NCI-H446 treated with DMSO at 0.1 percent for 48 hours (cell line): ENCODE measurements around the gene FRMD8.

Experiments used
- DNase-seq: peaks from one replicate; lab custom pipeline; 2025; lab: John Stamatoyannopoulos, UW

FRMD8 gene

DNA sequence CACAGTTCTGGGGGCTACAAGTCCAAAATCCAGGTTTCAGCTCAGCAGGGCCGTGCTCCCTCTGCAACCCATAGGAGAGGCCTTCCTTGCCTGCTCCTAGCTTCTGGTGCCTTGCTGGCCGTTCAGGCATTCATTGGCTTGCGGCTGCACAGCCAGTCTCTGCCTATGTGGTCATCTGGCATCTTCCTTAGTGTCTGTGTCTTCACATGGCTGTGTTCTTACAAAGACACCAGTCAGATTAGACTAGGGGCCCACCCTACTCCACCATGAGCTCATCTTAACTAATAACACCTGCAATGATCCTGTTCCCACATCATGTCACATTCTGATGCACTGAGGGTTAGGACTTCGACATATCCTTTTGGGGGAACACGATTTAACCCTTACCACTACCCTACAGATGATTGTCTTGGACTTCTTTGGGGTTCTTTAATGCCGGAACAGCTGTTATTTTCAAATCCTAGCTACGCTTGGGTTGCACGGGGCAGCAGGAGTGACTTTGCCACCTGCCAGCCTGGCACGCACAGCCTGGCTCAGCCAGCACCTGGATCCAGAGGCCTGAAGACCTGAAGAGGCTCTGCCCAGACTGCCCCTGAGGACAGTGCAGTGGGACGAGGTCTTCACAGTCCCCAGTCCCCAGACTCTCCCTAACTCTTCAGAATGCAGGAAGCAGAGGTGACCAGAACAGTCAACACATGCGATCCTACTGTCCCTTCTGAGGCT lies 28.5 kb downstream of the FRMD8 start:
- DNase-seq, result no peak

DNA sequence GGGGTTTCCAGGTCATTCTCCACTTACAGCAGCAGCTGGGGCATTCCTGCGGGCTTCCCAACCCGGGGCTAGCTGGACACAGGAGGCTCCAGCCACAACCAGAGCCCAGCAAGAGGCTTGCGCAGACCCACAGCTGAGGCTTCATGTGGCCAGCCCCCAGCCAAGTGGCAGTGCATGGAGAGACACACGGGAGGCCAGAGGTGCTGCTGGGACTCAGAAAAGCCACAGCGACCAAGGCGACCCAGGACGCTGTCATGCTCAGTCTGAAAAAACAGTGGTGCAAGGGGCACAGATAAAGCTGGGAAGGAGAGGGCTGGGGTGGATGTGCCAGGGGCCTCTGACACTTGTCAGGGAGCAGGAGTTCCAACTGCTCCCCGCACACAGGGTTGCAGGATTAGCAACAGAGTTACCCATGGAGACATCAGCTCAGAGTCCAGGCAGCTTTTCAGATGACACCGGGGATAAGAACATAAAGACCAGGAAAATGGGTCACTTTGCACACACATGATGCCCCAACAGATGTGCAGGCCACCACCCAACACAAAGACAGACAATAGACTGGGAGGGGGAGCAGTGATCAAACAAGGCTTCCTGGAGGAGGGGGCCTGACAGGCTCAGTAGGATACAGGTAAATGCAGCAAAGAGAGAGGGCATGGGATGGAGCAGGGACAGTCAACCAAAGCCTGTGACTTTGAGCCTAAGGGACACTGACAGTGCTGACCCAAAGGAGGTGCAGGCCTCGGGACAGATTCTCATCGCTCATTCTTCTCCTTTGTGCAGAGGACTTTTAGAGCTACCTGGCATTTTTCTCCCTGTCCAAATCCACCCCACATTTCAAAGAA lies 29.3 kb downstream of the FRMD8 start:
- DNase-seq, result no peak

DNA sequence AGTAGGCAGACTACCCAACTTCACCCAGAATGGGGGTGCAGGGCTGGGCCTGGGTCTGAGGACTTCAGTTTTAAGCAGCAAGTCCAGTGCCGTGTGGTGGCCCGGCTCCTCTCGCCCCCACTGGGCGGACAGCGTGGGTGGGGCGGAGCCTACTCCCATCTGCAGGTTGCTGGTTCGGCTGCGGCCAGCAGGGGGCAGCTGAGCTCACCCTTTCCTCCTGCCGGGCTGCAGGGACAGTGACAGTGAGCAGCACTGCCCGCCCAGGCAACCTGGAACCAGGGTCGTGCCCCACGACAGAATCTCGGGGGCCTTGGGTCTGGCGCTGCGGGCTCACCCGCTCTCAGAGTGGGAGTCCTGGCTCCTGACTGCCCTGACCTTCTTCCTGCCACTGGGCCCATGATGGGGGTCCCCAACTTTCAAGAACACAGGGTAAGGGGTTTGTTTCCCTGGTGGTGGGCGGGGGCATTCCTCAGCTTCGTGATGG lies 29.9 kb downstream of the FRMD8 start:
- DNase-seq, result peak; percentile 63

DNA sequence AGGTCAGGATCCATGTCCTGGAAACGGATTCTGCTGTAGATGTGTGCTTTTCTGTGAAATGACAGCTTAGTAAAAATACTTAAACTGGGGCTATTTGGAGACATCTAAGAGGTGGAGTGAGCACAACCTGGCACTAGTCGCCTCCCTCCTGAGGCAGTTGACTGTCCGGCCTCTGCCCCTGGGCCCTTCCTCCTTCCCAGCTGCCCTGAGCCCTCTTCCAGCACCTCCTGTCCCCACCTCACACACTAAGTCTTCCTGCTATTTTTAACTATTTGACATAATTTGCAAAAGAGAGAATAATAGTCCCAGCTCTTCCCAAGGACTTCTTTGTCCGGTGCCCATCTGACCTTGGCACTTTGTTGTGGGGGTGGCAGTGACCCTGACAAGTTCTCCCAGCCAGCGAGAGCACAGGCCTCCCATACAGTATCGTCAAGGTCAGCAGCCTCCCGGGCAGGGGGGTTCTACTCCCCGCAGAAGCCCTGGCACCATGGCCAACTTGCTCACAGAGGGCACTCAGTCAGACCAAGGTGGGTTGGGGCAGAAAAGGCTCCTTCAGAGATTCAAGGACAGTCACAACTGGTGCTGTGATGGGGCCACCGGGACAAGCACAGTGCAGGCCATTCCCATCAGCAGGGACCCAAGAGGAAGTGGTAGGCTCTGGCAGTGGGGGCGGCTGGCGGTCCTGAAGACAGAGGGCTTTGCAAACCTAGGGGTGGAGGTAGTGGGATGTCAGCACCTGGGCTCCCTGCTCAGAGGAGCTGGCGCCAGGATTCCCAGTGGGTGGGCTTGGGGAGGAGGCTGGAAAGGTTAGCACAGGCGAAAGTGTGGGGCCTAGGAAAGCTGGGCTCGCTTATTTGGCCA lies 30.6 kb downstream of the FRMD8 start:
- DNase-seq, result no peak

DNA sequence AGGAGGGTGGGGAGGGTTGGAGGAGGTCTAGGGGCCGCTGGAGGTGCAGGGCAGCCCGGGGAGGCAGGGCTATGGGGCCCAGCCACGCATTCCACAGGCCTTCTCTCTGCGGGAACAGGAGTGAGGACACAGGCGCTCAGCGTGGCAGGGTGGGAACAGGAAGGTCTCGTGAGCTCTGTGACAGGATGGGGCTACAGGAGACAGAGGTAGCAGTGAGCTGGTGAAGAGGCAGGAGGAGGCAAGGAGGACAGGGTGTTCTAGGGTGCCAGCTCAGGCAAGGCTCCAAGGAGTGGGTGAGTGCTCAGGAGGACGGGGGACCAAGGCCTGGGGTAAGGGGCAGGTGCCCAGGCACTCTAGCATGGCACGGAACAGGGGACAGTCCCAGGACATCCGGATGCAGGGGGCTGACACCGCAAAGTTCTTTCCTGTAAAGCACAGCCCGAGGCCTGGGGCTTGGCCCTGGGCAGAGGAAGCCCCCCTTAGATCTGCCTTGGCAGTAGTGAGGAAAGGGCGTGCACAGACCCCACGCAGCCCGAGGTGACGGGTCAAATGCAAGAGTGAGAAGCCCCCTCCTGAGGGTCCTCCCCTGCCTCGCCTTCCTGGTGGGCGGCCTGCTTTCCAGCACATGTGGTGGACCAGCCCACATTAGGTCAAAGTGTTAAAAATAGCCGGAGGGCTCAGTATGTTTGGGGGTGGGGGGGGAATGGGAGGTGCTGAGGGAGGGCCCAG lies 31.4 kb downstream of the FRMD8 start:
- DNase-seq, result no peak

DNA sequence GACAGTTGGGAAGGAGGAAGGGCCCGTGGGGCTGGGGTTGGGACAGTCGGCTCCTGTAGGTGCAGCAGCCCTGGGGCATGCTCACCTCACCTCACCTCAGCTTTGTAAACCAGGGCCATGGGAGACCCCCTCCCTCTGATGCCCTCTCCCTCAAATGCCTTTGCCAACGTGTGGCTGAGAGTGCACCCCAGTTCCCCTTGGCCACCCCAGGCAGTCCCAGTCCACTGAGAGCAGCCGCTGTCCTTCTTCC lies 31.9 kb downstream of the FRMD8 start:
- no peak for DNase-seq

DNA sequence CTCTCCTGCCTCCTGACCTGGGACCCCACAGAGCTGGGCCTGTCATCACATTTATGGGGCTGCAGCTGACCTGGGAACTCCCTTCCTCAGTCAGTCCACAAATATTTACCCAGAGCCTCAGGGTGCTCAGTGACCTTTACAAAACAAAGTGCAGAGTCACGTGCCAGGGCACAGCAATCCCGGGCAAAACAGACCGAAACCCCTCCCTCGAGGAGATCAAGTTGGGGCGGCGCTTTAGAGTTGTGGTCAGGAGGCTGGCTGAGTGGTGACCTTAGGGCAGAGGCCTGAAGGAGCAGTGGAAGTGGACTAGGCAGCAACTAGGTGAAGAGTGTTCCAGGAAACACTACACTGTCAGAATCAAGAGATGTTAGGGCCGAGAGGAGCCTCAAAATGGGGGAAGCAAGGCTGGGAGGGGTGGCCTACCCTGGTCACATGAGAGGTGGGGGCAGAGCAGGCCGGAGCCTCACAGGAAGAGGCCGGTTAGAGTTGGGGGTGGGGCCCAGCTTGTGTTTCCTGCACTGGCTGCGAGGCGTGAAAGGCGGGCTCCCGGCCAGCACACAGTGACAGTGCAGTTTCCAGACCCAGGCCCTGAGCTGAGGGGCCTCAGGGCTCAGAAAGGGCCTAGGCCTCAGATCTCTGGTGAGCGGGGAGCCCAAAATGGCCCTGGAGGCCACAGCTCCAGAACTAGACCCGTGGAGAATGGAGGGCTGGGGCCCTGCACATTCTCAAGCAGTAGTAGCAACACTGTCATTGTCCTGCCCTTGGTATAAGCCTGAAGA lies 32.4 kb downstream of the FRMD8 start:
- DNase-seq, result peak; percentile 90

DNA sequence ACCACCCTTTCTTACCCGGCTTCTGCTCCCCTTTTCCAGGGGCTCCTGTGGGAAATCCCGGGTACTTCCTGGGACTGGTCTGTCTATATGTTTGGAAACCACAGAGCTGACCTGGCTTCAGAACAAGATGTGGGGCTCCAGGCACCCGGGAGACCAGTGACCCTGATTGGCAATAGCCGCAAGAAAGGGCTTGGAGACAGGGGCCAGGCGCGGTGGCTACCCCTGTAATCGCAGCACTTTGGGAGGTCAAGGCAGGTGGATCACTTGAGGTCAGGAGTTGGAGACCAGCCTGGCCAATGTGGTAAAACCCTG lies 33.0 kb downstream of the FRMD8 start:
- DNase-seq, result no peak

DNA sequence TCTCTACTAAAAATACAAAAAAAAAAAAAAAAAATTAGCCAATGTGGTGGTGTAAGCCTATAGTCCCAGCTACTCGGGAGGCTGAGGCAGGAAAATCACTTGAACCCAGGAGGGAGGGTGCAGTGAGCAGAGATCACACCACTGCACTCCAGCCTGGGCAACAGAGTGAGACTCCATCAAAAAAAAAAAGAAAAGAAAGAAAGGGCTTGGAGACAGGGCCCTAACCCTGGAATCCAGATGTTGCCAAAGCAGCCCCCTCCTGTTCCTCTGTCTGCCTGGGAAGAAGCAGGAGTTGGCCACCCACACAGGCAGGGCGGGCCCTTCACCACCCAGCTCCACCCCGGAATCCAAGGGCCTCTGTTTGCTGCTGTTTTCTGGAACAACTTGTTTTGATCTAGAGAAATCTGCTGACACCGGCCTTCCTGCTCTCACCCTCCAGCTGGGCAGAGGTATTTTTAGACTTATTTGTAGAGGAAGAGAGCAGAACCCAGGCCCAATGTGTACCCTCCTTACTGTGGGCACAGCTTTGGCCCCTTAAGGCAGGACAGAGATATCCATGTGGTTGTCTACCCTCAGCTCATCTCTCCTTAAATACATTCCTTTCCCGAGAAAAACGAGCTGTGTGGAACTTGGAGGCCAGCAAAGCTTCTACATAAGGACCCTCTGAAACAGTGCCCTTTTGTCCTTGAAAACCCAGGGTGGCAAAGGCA lies 33.5 kb downstream of the FRMD8 start:
- peak; percentile 75 for DNase-seq

DNA sequence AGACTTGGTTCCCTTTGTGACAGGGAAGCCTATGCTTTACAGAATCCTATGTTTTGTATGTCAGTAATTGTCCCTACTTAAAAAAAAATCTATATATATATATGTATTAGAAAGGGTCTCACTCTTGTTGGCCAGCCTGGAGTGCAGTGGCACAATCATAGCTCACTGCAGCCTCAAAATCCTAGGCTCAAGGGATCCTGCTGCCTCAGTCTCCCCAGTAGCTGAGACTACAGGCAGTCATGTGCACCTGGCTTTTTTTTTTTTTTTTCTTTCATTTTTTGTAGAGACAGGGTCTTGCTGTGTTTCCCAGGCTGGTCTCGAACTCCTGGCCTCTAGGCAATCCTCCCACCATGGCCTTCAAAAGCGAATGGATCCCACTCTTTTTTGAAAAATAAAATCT lies 34.1 kb downstream of the FRMD8 start:
- no peak for DNase-seq

DNA sequence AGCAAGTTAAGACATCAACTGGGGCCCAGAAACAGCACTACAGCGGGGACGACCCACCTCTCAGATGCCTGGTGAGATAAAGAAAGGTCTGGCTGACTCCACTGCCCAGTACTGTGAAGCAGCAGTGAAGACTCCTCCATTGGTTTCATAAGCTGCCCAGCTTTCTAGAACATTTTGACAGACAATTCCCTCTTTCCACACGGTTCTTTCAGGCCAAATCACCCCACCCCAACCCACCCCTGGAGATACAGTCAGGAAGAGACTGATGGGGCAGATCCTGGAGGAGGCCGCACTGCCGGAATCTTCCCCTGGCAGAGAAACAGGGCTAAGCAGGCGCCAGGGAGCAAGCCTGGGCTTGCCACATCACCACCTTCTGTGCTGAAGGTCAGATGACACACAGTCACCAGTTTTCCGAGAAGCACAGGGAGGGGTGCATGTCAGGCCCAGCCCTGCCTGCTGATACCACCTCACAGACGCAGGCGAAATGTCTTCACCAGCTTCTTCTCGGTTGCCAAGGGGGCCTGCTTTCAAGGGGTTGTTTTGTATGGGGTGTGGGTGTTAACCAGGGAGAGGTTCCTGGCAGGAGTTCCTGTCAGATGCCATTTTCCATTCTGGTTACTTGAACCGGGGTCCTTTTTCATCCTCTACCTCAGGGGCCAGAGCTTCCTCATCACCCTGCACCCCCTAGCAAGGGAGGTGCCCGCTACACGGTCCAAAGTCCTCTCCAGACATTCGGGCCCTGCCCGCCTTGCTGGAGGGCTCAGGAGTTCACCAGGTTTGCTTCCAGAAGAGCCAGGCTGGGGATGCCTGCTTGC lies 34.7 kb downstream of the FRMD8 start:
- peak; percentile 94 for DNase-seq

DNA sequence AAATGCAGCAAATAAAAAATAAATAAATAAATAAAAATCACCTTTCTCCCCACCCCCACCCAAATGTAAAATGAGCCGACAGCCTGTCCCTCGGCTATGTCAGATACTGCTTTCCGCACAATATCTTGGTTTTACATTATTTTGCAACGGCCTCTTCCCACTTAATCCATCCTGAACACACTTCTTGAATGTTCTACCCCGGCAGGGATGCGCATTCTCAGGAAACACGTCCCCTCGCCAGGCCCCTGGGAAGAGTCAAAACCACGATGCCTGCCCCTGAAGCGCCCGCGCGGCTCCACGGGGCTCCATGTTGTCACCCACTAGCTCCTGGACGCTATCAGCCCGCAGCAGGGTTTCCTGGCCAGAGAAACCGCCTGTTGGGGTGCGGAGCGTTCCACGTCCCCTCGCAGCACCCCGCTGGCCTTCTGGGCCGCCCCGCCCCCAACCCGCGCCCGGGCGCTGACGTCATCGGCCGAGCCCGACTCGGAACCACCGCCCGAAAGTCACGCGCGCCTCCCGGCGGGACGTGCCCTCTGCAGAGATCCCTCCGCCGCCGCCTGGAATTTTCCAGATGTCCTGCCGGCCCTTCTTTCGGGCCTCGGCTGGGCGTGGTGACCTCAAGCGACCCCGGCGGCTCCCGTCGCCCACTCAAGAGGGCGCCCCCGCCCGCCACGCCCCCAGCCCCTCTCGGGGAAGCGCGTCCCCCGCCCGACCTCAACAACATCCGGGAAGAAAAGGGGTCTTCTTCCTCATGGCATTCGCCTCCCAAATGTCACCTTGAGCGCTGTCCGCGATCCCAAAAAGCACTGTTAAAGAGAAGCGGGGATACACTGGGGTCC lies 35.6 kb downstream of the FRMD8 start:
- DNase-seq, result no peak

DNA sequence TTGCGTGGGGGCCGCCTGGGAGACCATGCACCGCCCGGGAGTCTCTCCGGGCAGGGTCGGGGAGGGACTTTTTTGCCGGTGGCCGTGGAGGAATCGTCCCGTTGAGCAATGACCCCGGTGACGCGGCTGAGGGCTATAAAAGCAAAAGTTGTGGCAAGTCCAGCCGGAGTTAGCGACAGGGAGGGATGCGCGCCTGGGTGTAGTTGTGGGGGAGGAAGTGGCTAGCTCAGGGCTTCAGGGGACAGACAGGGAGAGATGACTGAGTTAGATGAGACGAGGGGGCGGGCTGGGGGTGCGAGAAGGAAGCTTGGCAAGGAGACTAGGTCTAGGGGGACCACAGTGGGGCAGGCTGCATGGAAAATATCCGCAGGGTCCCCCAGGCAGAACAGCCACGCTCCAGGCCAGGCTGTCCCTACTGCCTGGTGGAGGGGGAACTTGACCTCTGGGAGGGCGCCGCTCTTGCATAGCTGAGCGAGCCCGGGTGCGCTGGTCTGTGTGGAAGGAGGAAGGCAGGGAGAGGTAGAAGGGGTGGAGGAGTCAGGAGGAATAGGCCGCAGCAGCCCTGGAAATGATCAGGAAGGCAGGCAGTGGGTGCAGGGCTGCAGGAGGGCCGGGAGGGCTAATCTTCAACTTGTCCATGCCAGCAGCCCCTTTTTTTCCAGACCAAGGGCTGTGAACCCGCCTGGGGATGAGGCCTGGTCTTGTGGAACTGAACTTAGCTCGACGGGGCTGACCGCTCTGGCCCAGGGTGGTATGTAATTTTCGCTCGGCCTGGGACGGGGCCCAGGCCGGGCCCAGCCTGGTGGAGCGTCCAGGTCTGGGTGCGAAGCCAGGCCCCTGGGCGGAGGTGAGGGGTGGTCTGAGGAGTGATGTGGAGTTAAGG lies 36.4 kb downstream of the FRMD8 start, which contains the start of gene NEAT1:
NEAT1 (plus strand) TSS at position 166 of the 883 bp plus-strand sequence.
- DNase-seq, result no peak

DNA sequence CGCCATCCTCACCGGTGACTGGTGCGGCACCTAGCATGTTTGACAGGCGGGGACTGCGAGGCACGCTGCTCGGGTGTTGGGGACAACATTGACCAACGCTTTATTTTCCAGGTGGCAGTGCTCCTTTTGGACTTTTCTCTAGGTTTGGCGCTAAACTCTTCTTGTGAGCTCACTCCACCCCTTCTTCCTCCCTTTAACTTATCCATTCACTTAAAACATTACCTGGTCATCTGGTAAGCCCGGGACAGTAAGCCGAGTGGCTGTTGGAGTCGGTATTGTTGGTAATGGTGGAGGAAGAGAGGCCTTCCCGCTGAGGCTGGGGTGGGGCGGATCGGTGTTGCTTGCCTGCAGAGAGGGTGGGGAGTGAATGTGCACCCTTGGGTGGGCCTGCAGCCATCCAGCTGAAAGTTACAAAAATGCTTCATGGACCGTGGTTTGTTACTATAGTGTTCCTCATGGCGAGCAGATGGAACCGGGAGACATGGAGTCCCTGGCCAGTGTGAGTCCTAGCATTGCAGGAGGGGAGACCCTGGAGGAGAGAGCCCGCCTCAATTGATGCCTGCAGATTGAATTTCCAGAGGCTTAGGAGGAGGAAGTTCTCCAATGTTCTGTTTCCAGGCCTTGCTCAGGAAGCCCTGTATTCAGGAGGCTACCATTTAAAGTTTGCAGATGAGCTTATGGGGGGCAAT lies 37.2 kb downstream of the FRMD8 start:
- no peak for DNase-seq

DNA sequence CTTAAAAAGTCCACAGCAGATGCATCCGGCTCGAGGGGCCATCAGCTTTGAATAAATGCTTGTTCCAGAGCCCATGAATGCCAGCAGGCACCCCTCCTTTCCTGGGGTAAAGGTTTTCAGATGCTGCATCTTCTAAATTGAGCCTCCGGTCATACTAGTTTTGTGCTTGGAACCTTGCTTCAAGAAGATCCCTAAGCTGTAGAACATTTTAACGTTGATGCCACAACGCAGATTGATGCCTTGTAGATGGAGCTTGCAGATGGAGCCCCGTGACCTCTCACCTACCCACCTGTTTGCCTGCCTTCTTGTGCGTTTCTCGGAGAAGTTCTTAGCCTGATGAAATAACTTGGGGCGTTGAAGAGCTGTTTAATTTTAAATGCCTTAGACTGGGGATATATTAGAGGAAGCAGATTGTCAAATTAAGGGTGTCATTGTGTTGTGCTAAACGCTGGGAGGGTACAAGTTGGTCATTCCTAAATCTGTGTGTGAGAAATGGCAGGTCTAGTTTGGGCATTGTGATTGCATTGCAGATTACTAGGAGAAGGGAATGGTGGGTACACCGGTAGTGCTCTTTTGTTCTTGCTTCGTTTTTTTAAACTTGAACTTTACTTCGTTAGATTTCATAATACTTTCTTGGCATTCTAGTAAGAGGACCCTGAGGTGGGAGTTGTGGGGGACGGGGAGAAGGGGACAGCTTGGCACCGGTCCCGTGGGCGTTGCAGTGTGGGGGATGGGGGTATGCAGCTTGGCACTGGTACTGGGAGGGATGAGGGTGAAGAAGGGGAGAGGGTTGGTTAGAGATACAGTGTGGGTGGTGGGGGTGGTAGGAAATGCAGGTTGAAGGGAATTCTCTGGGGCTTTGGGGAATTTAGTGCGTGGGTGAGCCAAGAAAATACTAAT lies 38.0 kb downstream of the FRMD8 start:
- DNase-seq, result no peak
